HEK293 (cell line): ENCODE data around the gene PROSER1.

Experiments used
- CTCF ChIP-seq: fragments of 450-650 bp; formaldehyde crosslinking; IDR thresholded peaks from 2 replicates; pipeline ENCODE4 v1.5.1; 2016; ENCODE audit warnings: missing biosample characterization, missing genetic modification characterization
- KLF9 ChIP-seq: fragments of 450-650 bp; formaldehyde crosslinking; IDR thresholded peaks from 2 replicates; pipeline ENCODE4 v1.5.1; 2016; ENCODE audit warnings: missing biosample characterization, missing genetic modification characterization, low read depth
- OSR2 ChIP-seq: fragments of 450-650 bp; formaldehyde crosslinking; IDR thresholded peaks from 2 replicates; pipeline ENCODE4 v1.5.1; 2016; ENCODE audit warnings: missing biosample characterization, missing genetic modification characterization
- PRDM4 ChIP-seq: fragments of 450-650 bp; formaldehyde crosslinking; IDR thresholded peaks from 2 replicates; pipeline ENCODE4 v1.5.1; 2017; ENCODE audit warnings: missing biosample characterization, missing genetic modification characterization
- RBAK ChIP-seq: fragments of 450-650 bp; formaldehyde crosslinking; IDR thresholded peaks from 2 replicates; pipeline ENCODE4 v1.5.1; 2016; ENCODE audit warnings: missing biosample characterization, missing genetic modification characterization
- REST ChIP-seq: fragments of 450-650 bp; formaldehyde crosslinking; IDR thresholded peaks from 2 replicates; pipeline ENCODE4 v1.5.1; 2016; ENCODE audit warnings: missing biosample characterization, missing genetic modification characterization
- ZNF202 ChIP-seq: fragments of 450-650 bp; formaldehyde crosslinking; IDR thresholded peaks from 2 replicates; pipeline ENCODE4 v1.5.1; 2016; ENCODE audit warnings: missing biosample characterization, missing genetic modification characterization, borderline replicate concordance
- ZNF391 ChIP-seq: fragments of 450-650 bp; formaldehyde crosslinking; IDR thresholded peaks from 2 replicates; pipeline ENCODE4 v1.5.1; 2016; ENCODE audit warnings: low read depth, missing biosample characterization, missing genetic modification characterization, borderline replicate concordance
- ZNF555 ChIP-seq: fragments of 450-650 bp; formaldehyde crosslinking; conservative IDR thresholded peaks from 2 replicates; pipeline ENCODE4 v1.5.1; 2017; ENCODE audit warnings: missing biosample characterization, mild to moderate bottlenecking, missing genetic modification characterization, inconsistent platforms
- ZNF561 ChIP-seq: fragments of 450-650 bp; IDR thresholded peaks from 2 replicates; pipeline ENCODE4 v1.5.1; 2018; ENCODE audit warnings: missing biosample characterization, missing genetic modification characterization, borderline replicate concordance
- ZNF626 ChIP-seq: fragments of 450-650 bp; sonication (Bioruptor Pico); formaldehyde crosslinking; IDR thresholded peaks from 2 replicates; pipeline ENCODE4 v1.5.1; 2018; ENCODE audit warnings: missing biosample characterization, missing genetic modification characterization, inconsistent platforms
- ZNF645 ChIP-seq: fragments of 450-650 bp; formaldehyde crosslinking; IDR thresholded peaks from 2 replicates; pipeline ENCODE4; 2016; ENCODE audit warnings: missing biosample characterization, missing genetic modification characterization
- ZNF701 ChIP-seq: fragments of 450-650 bp; formaldehyde crosslinking; IDR thresholded peaks from 2 replicates; pipeline ENCODE4 v1.5.1; 2016; ENCODE audit warnings: missing biosample characterization, missing genetic modification characterization
- ZNF792 ChIP-seq: fragments of 450-650 bp; formaldehyde crosslinking; IDR thresholded peaks from 2 replicates; pipeline ENCODE4 v1.5.1; 2016; ENCODE audit warnings: missing biosample characterization, missing genetic modification characterization

GRCh38 chr13:39013462-39013861 lies 24.4 kb downstream of the PROSER1 start:
- no peak for TF ChIP-seq RBAK (tag by site-specific recombination)
- no peak for TF ChIP-seq ZNF202 (tag by site-specific recombination)
- no peak for TF ChIP-seq KLF9
- TF ChIP-seq PRDM4 (tag by site-specific recombination), result no peak
- TF ChIP-seq REST (tag by site-specific recombination), result no peak
- no peak for TF ChIP-seq ZNF626 (tag by site-specific recombination)
- no peak for TF ChIP-seq ZNF391
- TF ChIP-seq OSR2 (tag by site-specific recombination), result no peak
- TF ChIP-seq ZNF555 (tag by site-specific recombination), result no peak
- no peak for TF ChIP-seq ZNF792 (tag by site-specific recombination)
- TF ChIP-seq ZNF701 (tag by site-specific recombination), result no peak
- no peak for TF ChIP-seq ZNF561 (tag by site-specific recombination)
- no peak for TF ChIP-seq ZNF645 (tag by site-specific recombination)
- no peak for TF ChIP-seq CTCF (tag by site-specific recombination)
